GM12864 (cell line): ENCODE measurements around the gene TMEM200C.

Experiments
- DNase-seq: peaks from one replicate; pipeline ENCODE4 v3.0.0-alpha.2; 2011; ENCODE audit warnings: low read depth
- H3K4me3 ChIP-seq: 2 replicates; pipeline ENCODE4 v1.5.1; 2011; ENCODE audit warnings: mild to moderate bottlenecking, low read depth, low read length, control low read depth
- CTCF ChIP-seq: IDR thresholded peaks from 2 replicates; pipeline ENCODE4 v1.5.1; 2011; ENCODE audit warnings: low read depth, mild to moderate bottlenecking, moderate library complexity, low read length, control low read depth, inconsistent platforms; ENCODE audit errors: missing control alignments

The TMEM200C gene

GRCh38 chr18:5937795-5938194 is 42.5 kb upstream of the TMEM200C start:
- no peak for DNase-seq

DNA sequence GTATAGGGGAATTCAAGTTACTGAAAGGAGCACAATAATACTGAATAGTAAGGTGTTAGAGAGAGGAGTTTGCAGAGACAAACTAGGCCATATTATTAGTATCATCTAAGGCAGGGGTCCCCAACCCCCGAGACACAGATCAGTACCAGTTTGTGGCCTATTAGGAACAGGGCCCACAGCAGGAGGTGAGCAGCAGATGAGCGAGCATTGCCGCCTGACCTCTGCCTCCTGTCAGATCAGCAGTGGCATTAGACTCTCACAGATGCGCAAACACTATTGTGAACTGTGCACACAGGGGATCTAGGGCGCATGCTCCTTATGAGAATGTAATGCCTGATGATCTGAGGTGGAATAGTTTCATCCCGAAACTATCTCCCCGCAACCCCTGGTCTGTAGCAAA is 41.8 kb upstream of the TMEM200C start:
- DNase-seq: no peak
- TF ChIP-seq CTCF: no peak
- no peak overlapping the region for H3K4me3 ChIP-seq

More at GRCh38 chr18:5937795-5938194, 42.5 kb upstream of the TMEM200C start:
- no peak overlapping the region for H3K4me3 ChIP-seq
- TF ChIP-seq CTCF: no peak

- no peak for TF ChIP-seq CTCF
- H3K4me3 ChIP-seq: no peak overlapping the region
These were observed 35.5 kb upstream of the TMEM200C start for GRCh38 chr18:5930789-5931188.

GRCh38 chr18:5918205-5918858 is 23.0 kb upstream of the TMEM200C start:
- DNase-seq: no peak
- TF ChIP-seq CTCF: no peak
- H3K4me3 ChIP-seq: no peak overlapping the region

More at GRCh38 chr18:5930789-5931188, 35.5 kb upstream of the TMEM200C start:
- DNase-seq: no peak

- TF ChIP-seq CTCF: no peak
- H3K4me3 ChIP-seq: no peak overlapping the region
- DNase-seq: no peak
These were observed 19.6 kb upstream of the TMEM200C start for GRCh38 chr18:5914951-5915350.

DNA sequence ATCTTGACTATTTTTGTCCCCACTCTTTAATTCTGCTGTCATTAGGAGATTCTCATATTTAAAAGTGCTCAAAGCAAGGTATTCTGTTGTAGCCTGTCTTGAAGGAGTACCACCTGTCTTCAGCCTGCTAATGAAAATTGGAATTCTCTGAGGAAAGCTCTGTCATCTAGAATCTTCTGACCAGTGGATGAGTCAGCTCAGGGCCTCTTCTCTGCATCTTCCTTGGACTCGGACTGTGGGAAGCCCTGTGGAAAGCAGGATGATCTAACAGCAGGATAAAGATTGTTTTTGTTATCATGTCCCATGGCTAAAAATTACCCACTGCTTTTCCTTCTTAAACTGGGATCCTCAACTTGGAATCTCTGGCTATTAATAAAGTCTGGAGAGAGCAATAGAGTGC is 18.7 kb upstream of the TMEM200C start:
- no peak overlapping the region for H3K4me3 ChIP-seq
- TF ChIP-seq CTCF: no peak
- DNase-seq: no peak

DNA sequence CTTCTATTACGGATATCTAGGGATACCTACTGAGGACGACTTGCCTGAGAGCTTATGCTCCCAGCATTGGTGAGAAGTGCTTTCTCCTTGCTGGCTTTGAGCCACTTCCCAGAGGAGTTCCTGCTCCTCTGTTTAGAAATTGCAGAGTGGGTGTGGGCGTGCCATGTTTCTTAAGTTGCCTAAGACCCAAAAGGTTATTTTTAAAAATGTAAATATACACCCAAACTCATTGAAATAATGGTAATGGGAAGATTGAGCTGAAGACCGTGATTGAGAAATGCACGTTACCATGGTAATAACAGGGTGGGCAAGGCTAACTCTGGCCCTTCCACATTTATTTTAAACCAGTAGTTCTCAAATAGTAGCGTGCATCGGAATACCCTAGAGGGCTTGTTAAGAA is 17.2 kb upstream of the TMEM200C start:
- DNase-seq: no peak
- no peak overlapping the region for H3K4me3 ChIP-seq
- no peak for TF ChIP-seq CTCF
